Measurements from ENCODE around the gene TSHZ1. TPM values are rescaled to one million over a fixed set of nuclear protein-coding genes. Genes with fewer than 3 reads are reported as not detected.

Gene TSHZ1
- total RNA-seq, 2 donors from 2014 or later: 13.9 to 17.4 TPM

GRCh38 chr18:75214766-75215510, 4.3 kb downstream of the TSHZ1 start:
- Histone ChIP-seq H3K4me3 (no peak overlapping the region), H3K9me3 (no peaks in the 10 kb centered on the region), H3K27me3 (replicated peaks; ENCODE audit: insufficient read depth) (no peaks in the 10 kb centered on the region), H3K36me3 (no peaks in the 10 kb centered on the region), H3K27ac (no peak overlapping the region), H3K4me1 (ENCODE audit: control insufficient read depth in 1 of 2, low read depth in 2 of 2) (peaks cover 23 to 39% of the 10 kb centered on the region in 2 donors)
- DNase-seq (ENCODE audit: low spot score): no peak
- ATAC-seq (ENCODE audit: insufficient number of reproducible peaks, low FRiP score, low read depth): no peak
- TF ChIP-seq CTCF (IDR thresholded peaks at IDR 0.05): no peak

GRCh38 chr18:75215663-75216062, 5.1 kb downstream of the TSHZ1 start:
- H3K27ac ChIP-seq: no peak overlapping the region
- H3K4me1 ChIP-seq (ENCODE audit: control insufficient read depth in 1 of 2, low read depth in 2 of 2): peaks cover 26 to 40% of the 10 kb centered on the region in 2 donors
- DNase-seq (ENCODE audit: low spot score) (no peak), ATAC-seq (ENCODE audit: insufficient number of reproducible peaks, low FRiP score, low read depth) (no peak)
- H3K27me3 ChIP-seq (replicated peaks; ENCODE audit: insufficient read depth): no peaks in the 10 kb centered on the region
- no peak for TF ChIP-seq CTCF (IDR thresholded peaks at IDR 0.05)
- H3K9me3 ChIP-seq: no peaks in the 10 kb centered on the region
- H3K36me3 ChIP-seq: no peaks in the 10 kb centered on the region
- H3K4me3 ChIP-seq: no peak overlapping the region

- no peak for DNase-seq (ENCODE audit: low spot score)
- TF ChIP-seq CTCF (IDR thresholded peaks at IDR 0.05): no peak
Measured at GRCh38 chr18:75216212-75216910, 5.8 kb downstream of the TSHZ1 start.

GRCh38 chr18:75216911-75217689, 6.5 kb downstream of the TSHZ1 start:
- ATAC-seq (ENCODE audit: insufficient number of reproducible peaks, low FRiP score, low read depth) (no peak), DNase-seq (ENCODE audit: low spot score) (no peak)
- H3K36me3 ChIP-seq: no peaks in the 10 kb centered on the region
- H3K27me3 ChIP-seq (replicated peaks; ENCODE audit: insufficient read depth): no peaks in the 10 kb centered on the region
- H3K9me3 ChIP-seq: no peaks in the 10 kb centered on the region
- peak overlapping the region in 1 of 2 donors; percentile 19 for H3K27ac ChIP-seq
- H3K4me1 ChIP-seq (ENCODE audit: control insufficient read depth in 1 of 2, low read depth in 2 of 2): peaks cover 29 to 40% of the 10 kb centered on the region in 2 donors
- H3K4me3 ChIP-seq: no peak overlapping the region
- no peak for TF ChIP-seq CTCF (IDR thresholded peaks at IDR 0.05)

More at GRCh38 chr18:75216212-75216910, 5.8 kb downstream of the TSHZ1 start:
- no peaks in the 10 kb centered on the region for H3K36me3 ChIP-seq
- H3K9me3 ChIP-seq: no peaks in the 10 kb centered on the region
- ATAC-seq (ENCODE audit: insufficient number of reproducible peaks, low FRiP score, low read depth): no peak
- no peak overlapping the region for H3K4me3 ChIP-seq
- H3K27ac ChIP-seq: peak overlapping the region in 1 of 2 donors; percentile 19
- peaks cover 26 to 40% of the 10 kb centered on the region in 2 donors for H3K4me1 ChIP-seq (ENCODE audit: control insufficient read depth in 1 of 2, low read depth in 2 of 2)
- H3K27me3 ChIP-seq (replicated peaks; ENCODE audit: insufficient read depth): no peaks in the 10 kb centered on the region
